Uterine smooth muscle cell (primary cell): ENCODE measurements around the gene CELSR1. TPM values are rescaled to one million over a fixed set of nuclear protein-coding genes. Genes with fewer than 3 reads are reported as not detected.

ENCODE experiments used
- total RNA-seq: library from RNA; depleted of rRNA; stranded (reverse); fragments of >200 nt; gene quantifications from 2 replicates; pipeline ENCODE4 v1.2.3, GENCODE V29; 2014

The CELSR1 gene
- 1.9 and 5.4 TPM in 2 replicates for total RNA-seq

GRCh38 chr22:46537225-46537945, at the start of gene CELSR1:
CELSR1 (minus strand) TSS chr22:46537620; CDS start chr22:46537170, 450 bp downstream.

GRCh38 chr22:46335201-46336118, 202.0 kb downstream of the CELSR1 start, which contains the start of gene TRMU:
TRMU (plus strand) TSS chr22:46335714; CDS start chr22:46335765, 51 bp downstream.

Other genes starting within 250 kb of the CELSR1 start
- 4.2 and 16.8 TPM in 2 replicates for gene GTSE1, start 240.8 kb downstream of the CELSR1 start, total RNA-seq
- 30.4 and 44.4 TPM in 2 replicates for gene TRMU, start 201.9 kb downstream of the CELSR1 start, total RNA-seq
- 47.9 and 59.5 TPM in 2 replicates for gene GRAMD4, start 82.8 kb upstream of the CELSR1 start, total RNA-seq
- 43.4 and 45.7 TPM in 2 replicates for gene CERK, start 200.6 kb upstream of the CELSR1 start, total RNA-seq
- gene TBC1D22A, start 225.0 kb upstream of the CELSR1 start, total RNA-seq: 12.5 and 15.6 TPM in 2 replicates